Ascending aorta (tissue), 2 donors: ENCODE data around the gene PITPNC1. TPM values are rescaled to one million over a fixed set of nuclear protein-coding genes. Genes with fewer than 3 reads are reported as not detected.

Experiments
- DNase-seq, 2 donors: peaks; one replicate each; pipeline ENCODE4 v3.0.0-alpha.2; 2019; ENCODE audit warnings: low spot score in 2 of 2
- H3K27ac ChIP-seq, 2 donors: fragments of 200-600 bp; sonication (generic); one replicate each; pipeline ENCODE4 v1.5.1; 2016 to 2017; ENCODE audit warnings: mild to moderate bottlenecking in 1 of 2
- H3K27me3 ChIP-seq: fragments of 200-600 bp; sonication (generic); one replicate; pipeline ENCODE4 v1.5.1; 2017
- H3K36me3 ChIP-seq, 2 donors: fragments of 200-600 bp; sonication (generic); one replicate each; pipeline ENCODE4 v1.5.1; 2016
- H3K4me1 ChIP-seq, 2 donors: fragments of 200-600 bp; sonication (generic); one replicate each; pipeline ENCODE4 v1.5.1; 2016 to 2017; ENCODE audit warnings: mild to moderate bottlenecking in 1 of 2
- H3K4me3 ChIP-seq, 2 donors: fragments of 200-600 bp; sonication (generic); one replicate each; pipeline ENCODE4 v1.5.1; 2016 to 2017; ENCODE audit warnings: mild to moderate bottlenecking in 1 of 2
- H3K9me3 ChIP-seq, 2 donors: fragments of 200-600 bp; sonication (generic); one replicate each; pipeline ENCODE4 v1.5.1; 2016
- intact Hi-C: fragments of 100-400 bp; cut with DNase I; formaldehyde crosslinking; loops from one replicate; pipeline ENCODE4 v1.15.1; 2023
- total RNA-seq: library from RNA; depleted of rRNA; stranded (reverse); fragments of >200 nt; gene quantifications from one replicate; pipeline ENCODE4 v1.1.0, GENCODE V29; 2016
- TF ChIP-seq, protein P1 (sequence below), 3 experiments: fragments of 200-600 bp in 2 of 3; fragments of 450-650 bp in 1 of 3; sonication (generic) in 2 of 3; IDR thresholded peaks; one replicate each; pipeline ENCODE4 v1.5.1; 2016 to 2019; ENCODE audit warnings: antibody characterized with exemption in 3 of 3, mild to moderate bottlenecking in 1 of 3, moderate library complexity in 1 of 3

PITPNC1 gene
- total RNA-seq, 1 donor from 2014 or later, result 10.9 TPM

DNA sequence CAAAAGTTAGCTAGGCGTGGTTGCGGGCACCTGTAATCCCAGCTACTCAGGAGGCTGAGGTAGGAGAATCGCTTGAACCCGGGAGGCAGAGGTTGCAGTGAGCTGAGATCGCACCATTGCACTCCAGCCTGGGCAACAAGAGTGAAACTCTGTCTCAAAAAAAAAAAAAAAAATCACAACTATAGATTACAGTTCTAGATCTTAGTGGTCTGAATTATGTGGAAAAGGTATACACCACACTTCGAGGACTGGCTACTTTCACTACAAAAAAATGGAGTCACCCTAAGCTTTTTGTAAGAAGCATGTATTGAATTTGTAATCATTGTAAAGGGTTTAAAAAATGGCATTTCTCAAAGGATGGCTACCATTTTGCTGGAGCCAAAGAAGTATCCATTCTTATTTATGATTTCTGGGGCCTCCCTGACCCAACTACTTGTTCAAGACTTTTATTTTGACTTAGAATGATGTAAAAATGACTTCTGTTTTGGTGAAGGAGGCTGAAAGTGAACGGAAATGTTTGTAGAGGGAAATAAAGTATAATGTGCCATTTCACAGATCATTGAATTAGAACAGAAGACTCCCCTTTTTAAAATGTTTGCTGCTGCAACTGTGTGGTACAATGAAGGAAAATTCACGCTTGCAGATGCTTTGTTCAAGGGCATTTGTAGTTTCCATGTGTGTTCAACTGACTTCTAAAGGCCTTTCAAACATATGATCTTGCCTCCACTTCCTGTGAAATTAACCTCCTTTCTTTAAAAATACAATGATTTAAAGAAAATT, 303.6 kb downstream of the PITPNC1 start:
- intact Hi-C loops, result no loop called here

DNA sequence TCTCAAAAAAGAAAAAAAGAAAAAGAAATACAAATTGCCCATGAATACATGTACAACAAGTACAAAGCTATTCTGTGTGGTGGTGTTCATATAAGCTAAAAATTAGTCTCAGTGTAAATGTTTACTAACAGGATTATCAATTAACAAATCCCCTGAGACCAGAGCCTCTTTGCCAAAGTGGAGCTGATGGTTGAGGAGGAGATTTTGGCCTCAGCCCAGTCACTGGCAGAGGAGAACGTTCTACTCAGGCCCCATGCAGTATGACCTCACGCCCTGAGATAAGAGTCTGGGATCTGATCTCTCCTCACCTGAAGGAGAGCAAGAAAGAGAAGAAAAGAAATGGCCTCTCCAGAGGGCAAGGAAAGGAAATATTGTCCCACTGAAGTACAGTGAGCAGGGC, 305.1 kb downstream of the PITPNC1 start:
- Histone ChIP-seq H3K4me3 (no peak overlapping the region), H3K36me3 (no peaks in the 10 kb centered on the region), H3K9me3 (no peaks in the 10 kb centered on the region), H3K4me1 (no peaks in the 10 kb centered on the region), H3K27me3 (no peaks in the 10 kb centered on the region), H3K27ac (no peak overlapping the region)
- TF ChIP-seq, protein P1, sequence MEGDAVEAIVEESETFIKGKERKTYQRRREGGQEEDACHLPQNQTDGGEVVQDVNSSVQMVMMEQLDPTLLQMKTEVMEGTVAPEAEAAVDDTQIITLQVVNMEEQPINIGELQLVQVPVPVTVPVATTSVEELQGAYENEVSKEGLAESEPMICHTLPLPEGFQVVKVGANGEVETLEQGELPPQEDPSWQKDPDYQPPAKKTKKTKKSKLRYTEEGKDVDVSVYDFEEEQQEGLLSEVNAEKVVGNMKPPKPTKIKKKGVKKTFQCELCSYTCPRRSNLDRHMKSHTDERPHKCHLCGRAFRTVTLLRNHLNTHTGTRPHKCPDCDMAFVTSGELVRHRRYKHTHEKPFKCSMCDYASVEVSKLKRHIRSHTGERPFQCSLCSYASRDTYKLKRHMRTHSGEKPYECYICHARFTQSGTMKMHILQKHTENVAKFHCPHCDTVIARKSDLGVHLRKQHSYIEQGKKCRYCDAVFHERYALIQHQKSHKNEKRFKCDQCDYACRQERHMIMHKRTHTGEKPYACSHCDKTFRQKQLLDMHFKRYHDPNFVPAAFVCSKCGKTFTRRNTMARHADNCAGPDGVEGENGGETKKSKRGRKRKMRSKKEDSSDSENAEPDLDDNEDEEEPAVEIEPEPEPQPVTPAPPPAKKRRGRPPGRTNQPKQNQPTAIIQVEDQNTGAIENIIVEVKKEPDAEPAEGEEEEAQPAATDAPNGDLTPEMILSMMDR (IDR thresholded peaks at IDR 0.05), result no peak
- intact Hi-C loops, result no loop called here
- no peak for DNase-seq

More for the DNA sequence above, 303.6 kb downstream of the PITPNC1 start:
- Histone ChIP-seq H3K36me3 (no peaks in the 10 kb centered on the region), H3K4me3 (no peak overlapping the region), H3K27me3 (no peaks in the 10 kb centered on the region), H3K4me1 (no peaks in the 10 kb centered on the region), H3K27ac (no peak overlapping the region), H3K9me3 (no peaks in the 10 kb centered on the region)
- no peak for DNase-seq
- TF ChIP-seq, protein P1 (IDR thresholded peaks at IDR 0.05), result no peak

DNA sequence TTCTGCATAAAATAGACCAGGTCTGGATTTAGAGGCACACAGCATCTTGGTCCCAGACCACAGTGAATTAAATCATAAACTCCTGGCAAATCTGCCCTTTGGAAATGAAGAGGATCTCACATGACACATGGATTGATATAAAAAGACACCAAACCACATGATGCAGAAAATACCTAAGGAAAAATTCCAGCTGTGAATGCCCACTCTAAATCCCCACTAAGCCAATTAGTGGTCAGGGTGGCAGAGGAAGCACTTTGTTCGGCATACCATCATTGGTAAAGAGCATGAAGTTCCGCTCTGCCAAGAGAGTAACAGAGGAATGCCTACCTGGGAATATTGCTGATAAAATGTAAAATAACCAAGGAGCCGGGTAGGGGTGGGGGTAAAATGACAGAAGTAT, 308.3 kb downstream of the PITPNC1 start:
- H3K27me3 ChIP-seq, result no peaks in the 10 kb centered on the region
- intact Hi-C loops, result loop anchor here (5.0 kb wide), 1 partner anchor 968 kb away; no protein-coding TSS in a partner anchor
- no peaks in the 10 kb centered on the region for H3K36me3 ChIP-seq
- H3K4me1 ChIP-seq, result no peaks in the 10 kb centered on the region
- H3K27ac ChIP-seq, result no peak overlapping the region
- DNase-seq, result no peak
- no peak overlapping the region for H3K4me3 ChIP-seq
- TF ChIP-seq, protein P1 (IDR thresholded peaks at IDR 0.05), result no peak
- H3K9me3 ChIP-seq, result no peaks in the 10 kb centered on the region

DNA sequence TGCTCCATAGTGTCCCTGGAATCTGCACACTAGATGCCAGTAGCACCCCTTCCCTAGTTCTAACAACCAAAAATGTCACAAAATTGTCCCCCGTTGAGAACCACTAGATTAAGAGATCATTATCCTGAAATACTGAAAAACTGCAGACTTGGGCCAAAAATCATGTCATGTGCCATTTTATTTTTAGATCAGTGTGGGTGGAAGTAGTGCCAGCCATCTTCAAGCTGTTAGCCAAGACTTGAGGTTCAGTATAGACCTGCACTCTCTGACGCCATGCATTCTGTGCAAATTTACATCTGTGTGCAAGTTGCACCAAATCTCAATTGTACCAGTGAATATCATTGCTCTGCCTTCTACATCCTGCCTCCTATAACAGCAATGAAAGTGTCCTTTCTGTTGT, 309.2 kb downstream of the PITPNC1 start:
- TF ChIP-seq, protein P1 (IDR thresholded peaks at IDR 0.05), result no peak
- H3K4me3 ChIP-seq, result no peak overlapping the region
- intact Hi-C loops, result loop anchor here (5.0 kb wide), 1 partner anchor 969 kb away; no protein-coding TSS in a partner anchor
- H3K4me1 ChIP-seq, result no peaks in the 10 kb centered on the region
- no peak overlapping the region for H3K27ac ChIP-seq
- DNase-seq, result no peak
- H3K9me3 ChIP-seq, result no peaks in the 10 kb centered on the region
- H3K27me3 ChIP-seq, result no peaks in the 10 kb centered on the region
- H3K36me3 ChIP-seq, result no peaks in the 10 kb centered on the region

DNA sequence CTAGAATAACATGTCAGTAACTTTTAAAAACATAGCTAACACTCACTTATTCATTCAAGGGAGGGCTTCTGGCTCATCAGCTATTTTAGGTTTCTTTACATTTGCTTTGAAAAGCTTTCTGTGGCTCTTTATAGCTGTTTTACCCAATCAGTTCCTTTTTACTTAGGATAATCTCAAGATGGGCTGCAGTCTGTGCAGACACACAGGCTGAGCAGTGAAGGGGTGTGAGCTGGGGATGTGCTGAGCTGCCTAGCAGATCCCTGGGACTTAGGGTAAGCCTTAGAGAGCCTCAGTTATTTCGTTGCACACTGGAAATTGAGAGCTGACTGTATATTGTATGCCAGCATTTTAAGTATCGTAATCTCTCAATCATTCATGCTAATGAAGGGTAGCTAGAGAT, 310.4 kb downstream of the PITPNC1 start:
- Histone ChIP-seq H3K4me1 (no peaks in the 10 kb centered on the region), H3K4me3 (no peak overlapping the region), H3K27me3 (no peaks in the 10 kb centered on the region), H3K27ac (no peak overlapping the region), H3K36me3 (no peaks in the 10 kb centered on the region), H3K9me3 (no peaks in the 10 kb centered on the region)
- DNase-seq, result no peak
- intact Hi-C loops, result loop anchor here (5.0 kb wide), 1 partner anchor 970 kb away; no protein-coding TSS in a partner anchor
- TF ChIP-seq, protein P1 (IDR thresholded peaks at IDR 0.05), result no peak
